Keratinocyte (primary cell): Measurements from ENCODE around the gene SCFD2. TPM values are rescaled to one million over a fixed set of nuclear protein-coding genes. Genes with fewer than 3 reads are reported as not detected.

Experiments used
- DNase-seq: peaks from one replicate; pipeline ENCODE4 v3.0.0-alpha.2; 2011; ENCODE audit warnings: low read depth, missing footprints, low spot score
- FAIRE-seq: peaks from 2 replicates; lab custom pipeline; 2011; peaks lifted over from hg19 to GRCh38; lab: Jason Lieb, UNC
- H2AFZ ChIP-seq: 2 replicates; pipeline ENCODE4 v1.6.0; 2012; ENCODE audit warnings: low read length, control low read depth, inconsistent platforms; ENCODE audit not compliant: control insufficient read depth
- H3K27ac ChIP-seq: 2 replicates; pipeline ENCODE4 v1.5.1; 2011; ENCODE audit warnings: low read length; ENCODE audit not compliant: control insufficient read depth, insufficient read depth
- H3K27me3 ChIP-seq: 3 replicates; pipeline ENCODE4 v1.6.0; 2011; ENCODE audit warnings: low read length; ENCODE audit not compliant: control insufficient read depth, insufficient read depth; ENCODE audit errors: extremely low read depth
- H3K36me3 ChIP-seq, 2 experiments: 2 replicates in 1 of 2; 3 replicates in 1 of 2; pipeline ENCODE4 v1.5.1; 2011; ENCODE audit warnings: low read length in 2 of 2, mild to moderate bottlenecking in 1 of 2; ENCODE audit not compliant: control insufficient read depth in 2 of 2, insufficient read depth in 2 of 2; ENCODE audit errors: extremely low read depth in 1 of 2
- H3K4me1 ChIP-seq: 3 replicates; pipeline ENCODE4 v1.5.1; 2011; ENCODE audit warnings: low read length; ENCODE audit not compliant: control insufficient read depth, insufficient read depth; ENCODE audit errors: extremely low read depth
- H3K4me2 ChIP-seq: 3 replicates; pipeline ENCODE4 v1.6.0; 2011; ENCODE audit warnings: low read depth, low read length; ENCODE audit not compliant: control insufficient read depth, insufficient read depth; ENCODE audit errors: extremely low read depth
- H3K4me3 ChIP-seq, 3 experiments: fragments of 200-600 bp in 1 of 3; sonication (generic) in 1 of 3; 2 replicates in 2 of 3; 3 replicates in 1 of 3; pipeline ENCODE4 v1.5.1; 2011 to 2016; ENCODE audit warnings: low read length in 3 of 3, mild to moderate bottlenecking in 3 of 3, control low read depth in 2 of 3, inconsistent platforms in 1 of 3, low read depth in 1 of 3, mixed read lengths in 1 of 3, mixed run types in 1 of 3, moderate library complexity in 1 of 3; ENCODE audit not compliant: control insufficient read depth in 2 of 3, insufficient read depth in 2 of 3; ENCODE audit errors: extremely low read depth in 1 of 3
- H3K79me2 ChIP-seq: 2 replicates; pipeline ENCODE4 v1.6.0; 2012; ENCODE audit warnings: low read length; ENCODE audit not compliant: control insufficient read depth, insufficient read depth
- H3K9ac ChIP-seq: 3 replicates; pipeline ENCODE4 v1.6.0; 2011; ENCODE audit warnings: low read length; ENCODE audit not compliant: control insufficient read depth, insufficient read depth; ENCODE audit errors: extremely low read depth
- H3K9me1 ChIP-seq: 3 replicates; pipeline ENCODE4 v1.6.0; 2011; ENCODE audit warnings: low read length; ENCODE audit not compliant: control insufficient read depth, insufficient read depth; ENCODE audit errors: extremely low read depth
- H3K9me3 ChIP-seq: 2 replicates; pipeline ENCODE4 v1.5.1; 2012; ENCODE audit warnings: low read depth, low read length; ENCODE audit not compliant: control insufficient read depth
- H4K20me1 ChIP-seq: 3 replicates; pipeline ENCODE4 v1.6.0; 2011; ENCODE audit warnings: low read length; ENCODE audit not compliant: control insufficient read depth, insufficient read depth; ENCODE audit errors: extremely low read depth
- CTCF ChIP-seq, 3 experiments: IDR thresholded peaks in 1 of 3; conservative IDR thresholded peaks in 1 of 3; optimal IDR thresholded peaks in 1 of 3; 2 replicates in 2 of 3; 3 replicates in 1 of 3; pipeline versions ENCODE3 to v1.5.1; 2011; ENCODE audit warnings: low read length in 3 of 3, mild to moderate bottlenecking in 3 of 3, moderate library complexity in 2 of 3, control low read depth in 1 of 3, inconsistent platforms in 1 of 3; ENCODE audit not compliant: insufficient read depth in 2 of 3; ENCODE audit errors: extremely low read depth in 1 of 3
- EZH2 ChIP-seq: IDR thresholded peaks from one replicate; pipeline ENCODE4 v1.6.1; 2012; ENCODE audit warnings: inconsistent platforms, mild to moderate bottlenecking, low read length, moderate library complexity
- dilution Hi-C: fragments of 300-500 bp; cut with MboI; formaldehyde crosslinking; loops from one replicate; pipeline ENCODE4 v1.7.0; 2020; ENCODE audit warnings: low sequenced_read_pairs; ENCODE audit not compliant: extremely low pct_ligation_motif_present
- polyA plus RNA-seq, 5 experiments: library from polyadenylated mRNA; depleted of rRNA in 3 of 5; stranded (reverse) in 3 of 5; stranded (forward) in 1 of 5; unstranded in 1 of 5; fragments of >200 nt; gene quantifications; 1 replicate in 1 of 5; 2 replicates in 3 of 5; 3 replicates in 1 of 5; pipeline versions ENCODE4 v1.2.1 to v1.2.3, GENCODE V29; 2011 to 2012; ENCODE audit warnings: missing spikeins in 2 of 5, low read depth in 1 of 5, low replicate concordance in 1 of 5

SCFD2 gene
- polyA plus RNA-seq, 1 donor (not counting 4 experiments of a cell fraction or from before 2014, with no cell fraction given): 13.9 TPM

GRCh38 chr4:53171797-53172196 lies 194.1 kb downstream of the SCFD2 start:
- Histone ChIP-seq H3K79me2 (no peaks in the 10 kb centered on the region), H3K27me3 (no peaks in the 10 kb centered on the region), H2AFZ (no peak overlapping the region), H4K20me1 (no peaks in the 10 kb centered on the region), H3K9me3 (no peaks in the 10 kb centered on the region), H3K36me3 (no peaks in the 10 kb centered on the region), H3K4me3 (no peak overlapping the region), H3K9me1 (no peaks in the 10 kb centered on the region), H3K27ac (no peak overlapping the region), H3K4me1 (no peaks in the 10 kb centered on the region), H3K9ac (no peak overlapping the region), H3K4me2 (no peak overlapping the region)
- no peak for TF ChIP-seq EZH2
- dilution Hi-C loops: no loop called here
- FAIRE-seq (no peak), DNase-seq (no peak)

GRCh38 chr4:53169695-53170617 lies 195.9 kb downstream of the SCFD2 start:
- Histone ChIP-seq H3K4me1 (no peaks in the 10 kb centered on the region), H3K27ac (no peak overlapping the region), H3K79me2 (no peaks in the 10 kb centered on the region), H3K27me3 (no peaks in the 10 kb centered on the region), H3K9me1 (no peaks in the 10 kb centered on the region), H3K36me3 (no peaks in the 10 kb centered on the region), H4K20me1 (no peaks in the 10 kb centered on the region), H3K9me3 (no peaks in the 10 kb centered on the region), H3K4me3 (no peak overlapping the region), H3K4me2 (no peak overlapping the region), H2AFZ (no peak overlapping the region), H3K9ac (no peak overlapping the region)
- DNase-seq: no peak
- dilution Hi-C loops: no loop called here
- TF ChIP-seq CTCF (optimal IDR thresholded peaks at IDR 0.05 in 1 of 3, IDR thresholded peaks at IDR 0.05 in 1 of 3, conservative IDR thresholded peaks at IDR 0.05 in 1 of 3; ENCODE audit: extremely low read depth in 1 of 3, insufficient read depth in 2 of 3, low read length in 3 of 3) (no peak), EZH2 (no peak)
- no peak for FAIRE-seq
